ENCODE results near the gene PTGES3. TPM values are rescaled to one million over a fixed set of nuclear protein-coding genes. Genes with fewer than 3 reads are reported as not detected.

The PTGES3 gene
- total and polyA plus RNA-seq, 3 donors from 2014 or later = 102 to 267 (median 110) TPM

- Histone ChIP-seq H3K27ac (no peak overlapping the region), H3K36me3 (ENCODE audit: low read depth, missing control alignments) (no peaks in the 10 kb centered on the region), H3K27me3 (no peaks in the 10 kb centered on the region), H3K4me3 (no peak overlapping the region), H3K9me3 (no peaks in the 10 kb centered on the region), H3K4me1 (peaks cover 10% of the 10 kb centered on the region)
- DNase-seq = no peak
- intact Hi-C loops (cut with DNase I; ENCODE audit: low total_unique reads) = no loop called here
- WGBS, 2 donors = 82 to 83% methylated on average over 8 of the region's 8 CpGs
- TF ChIP-seq CTCF (IDR thresholded peaks at IDR 0.05) (no peak), POLR2A (IDR thresholded peaks at IDR 0.05) (no peak)
These were observed 73.5 kb downstream of the PTGES3 start for GRCh38 chr12:56614627-56615026.

Small RNA genes within 50 kb of the gene (small RNA-seq; reads per million reads assigned to genes)
- gene RN7SL809P = 0 reads per million in 2 donors
- 30,869 to 42,502 reads per million in 2 donors for gene SNORD59A

Other genes starting within 250 kb of the PTGES3 start
- 10 to 100 TPM; 16.2 to 16.3 TPM for gene TIMELESS, start 238.9 kb downstream of the PTGES3 start, total RNA-seq
- gene TIMELESS, start 238.9 kb downstream of the PTGES3 start, polyA plus RNA-seq (ENCODE audit: insufficient read depth, low read depth, low replicate concordance) = 13.5 TPM
- gene MIP, start 233.6 kb downstream of the PTGES3 start, total RNA-seq = 1 to 10 TPM in 1 of 2 donors, under 1 TPM in 1; 0.63 to 1.2 TPM
- gene MIP, start 233.6 kb downstream of the PTGES3 start, polyA plus RNA-seq (ENCODE audit: insufficient read depth, low read depth, low replicate concordance) = 1.1 TPM
- 1 to 10 TPM; 6.8 to 6.9 TPM for gene SPRYD4, start 219.7 kb downstream of the PTGES3 start, total RNA-seq
- 2.6 TPM for gene SPRYD4, start 219.7 kb downstream of the PTGES3 start, polyA plus RNA-seq (ENCODE audit: insufficient read depth, low read depth, low replicate concordance)
- 1 to 10 TPM; 3.8 to 4.7 TPM for gene GLS2, start 200.1 kb downstream of the PTGES3 start, total RNA-seq
- 2.2 TPM for gene GLS2, start 200.1 kb downstream of the PTGES3 start, polyA plus RNA-seq (ENCODE audit: insufficient read depth, low read depth, low replicate concordance)
- 10 to 100 TPM; 12.8 TPM for gene RBMS2, start 166.5 kb downstream of the PTGES3 start, total RNA-seq
- gene RBMS2, start 166.5 kb downstream of the PTGES3 start, polyA plus RNA-seq (ENCODE audit: insufficient read depth, low read depth, low replicate concordance) = 15.8 TPM
- 100 to 1,000 TPM; 250 to 316 TPM for gene BAZ2A, start 58.0 kb downstream of the PTGES3 start, total RNA-seq
- gene BAZ2A, start 58.0 kb downstream of the PTGES3 start, polyA plus RNA-seq (ENCODE audit: insufficient read depth, low read depth, low replicate concordance) = 134 TPM
- gene ATP5F1B, start 42.3 kb downstream of the PTGES3 start, total RNA-seq = 100 to 1,000 TPM; 342 to 387 TPM
- gene ATP5F1B, start 42.3 kb downstream of the PTGES3 start, polyA plus RNA-seq (ENCODE audit: insufficient read depth, low read depth, low replicate concordance) = 666 TPM
- 100 to 1,000 TPM; 431 to 696 TPM for gene NACA, start 37.0 kb upstream of the PTGES3 start, total RNA-seq
- gene NACA, start 37.0 kb upstream of the PTGES3 start, polyA plus RNA-seq (ENCODE audit: insufficient read depth, low read depth, low replicate concordance) = 866 TPM
- gene PRIM1, start 64.0 kb upstream of the PTGES3 start, total RNA-seq = 10 to 100 TPM; 20.5 to 29.9 TPM
- gene PRIM1, start 64.0 kb upstream of the PTGES3 start, polyA plus RNA-seq (ENCODE audit: insufficient read depth, low read depth, low replicate concordance) = 21.8 TPM
- 10 to 100 TPM in 1 of 2 donors, 1 to 10 TPM in 1; 9.8 to 12.0 TPM for gene HSD17B6, start 75.0 kb upstream of the PTGES3 start, total RNA-seq
- 36.1 TPM for gene HSD17B6, start 75.0 kb upstream of the PTGES3 start, polyA plus RNA-seq (ENCODE audit: insufficient read depth, low read depth, low replicate concordance)
- gene SDR9C7, start 246.1 kb upstream of the PTGES3 start, total RNA-seq = under 1 TPM in 1 of 2 donors, not detected in 1; 0.43 TPM
- gene SDR9C7, start 246.1 kb upstream of the PTGES3 start, polyA plus RNA-seq (ENCODE audit: insufficient read depth, low read depth, low replicate concordance) = 0.46 TPM

All from testis (tissue), 3 donors.